ENCODE measurements around the gene MAGI2. TPM values are rescaled to one million over a fixed set of nuclear protein-coding genes. Genes with fewer than 3 reads are reported as not detected.

The MAGI2 gene
- total and polyA plus RNA-seq, 2 of the 13 experiments (the other 11 are each of a cell fraction or from before 2014, with no cell fraction given) = 1.5 to 3.8 TPM

GRCh38 chr7:79452495-79453265 is 787 bp downstream of the MAGI2 start (continued):
- TF ChIP-seq RBM39 (IDR thresholded peaks at IDR 0.05; ENCODE audit: low read depth, low read length, poor library complexity, severe bottlenecking) (peak; percentile 39), MAX (IDR thresholded peaks at IDR 0.05) (peak; percentile 16; the same call in 1 of the 2 replicates), ZNF777 (CRISPR knock-in tag; IDR thresholded peaks at IDR 0.05) (no peak), KDM5A (IDR thresholded peaks at IDR 0.05; ENCODE audit: borderline replicate concordance, low read length) (0 out of 2 replicates have a peak, but pooled peaks have one; percentile 38), ZNF878 (CRISPR knock-in tag; IDR thresholded peaks at IDR 0.05) (0 out of 2 replicates have a peak, but pooled peaks have one; percentile 5), ZNF567 (CRISPR knock-in tag; IDR thresholded peaks at IDR 0.05; ENCODE audit: borderline replicate concordance) (no peak), ZNF501 (CRISPR knock-in tag; IDR thresholded peaks at IDR 0.05) (0 out of 2 replicates have a peak, but pooled peaks have one; percentile 9), AGO2 (optimal IDR thresholded peaks at IDR 0.05; ENCODE audit: low read depth, low read length) (peak; percentile 88), AHR (CRISPR knock-in tag; IDR thresholded peaks at IDR 0.05) (0 out of 2 replicates have a peak, but pooled peaks have one; percentile 14), ASH2L (IDR thresholded peaks at IDR 0.05; ENCODE audit: insufficient read length, low read depth, low read length) (peak; percentile 42), RARG (CRISPR knock-in tag; IDR thresholded peaks at IDR 0.05; ENCODE audit: low read depth) (0 out of 2 replicates have a peak, but pooled peaks have one; percentile 41), SMYD3 (CRISPR knock-in tag; IDR thresholded peaks at IDR 0.05) (no peak), ZFY (CRISPR knock-in tag; IDR thresholded peaks at IDR 0.05) (peak; percentile 33; the same call in 1 of the 2 replicates), ZFP91 (CRISPR knock-in tag; IDR thresholded peaks at IDR 0.05; ENCODE audit: borderline replicate concordance) (peak; percentile 65; the same call in 1 of the 2 replicates), SIN3A (IDR thresholded peaks at IDR 0.05; ENCODE audit: borderline replicate concordance, low read depth, low read length) (peak; percentile 58; the same call in 1 of the 2 replicates), ELF3 (CRISPR knock-in tag; IDR thresholded peaks at IDR 0.05) (no peak), ZNF18 (CRISPR knock-in tag; IDR thresholded peaks at IDR 0.05; ENCODE audit: insufficient replicate concordance) (peak; percentile 34), SAFB2 (CRISPR knock-in tag; IDR thresholded peaks at IDR 0.05; ENCODE audit: borderline replicate concordance, low read depth) (peak; percentile 94), HBP1 (CRISPR knock-in tag; IDR thresholded peaks at IDR 0.05; ENCODE audit: low read depth) (0 out of 2 replicates have a peak, but pooled peaks have one; percentile 26), MIXL1 (CRISPR knock-in tag; IDR thresholded peaks at IDR 0.05) (no peak), IRX3 (CRISPR knock-in tag; IDR thresholded peaks at IDR 0.05; ENCODE audit: borderline replicate concordance, low read depth) (no peak), ZNF607 (CRISPR knock-in tag; IDR thresholded peaks at IDR 0.05; ENCODE audit: borderline replicate concordance) (0 out of 2 replicates have a peak, but pooled peaks have one; percentile 26), BATF2 (CRISPR knock-in tag; IDR thresholded peaks at IDR 0.05) (0 out of 2 replicates have a peak, but pooled peaks have one; percentile 41)
